Measurements from ENCODE around the gene CYBA.

- TF ChIP-seq, protein P1, sequence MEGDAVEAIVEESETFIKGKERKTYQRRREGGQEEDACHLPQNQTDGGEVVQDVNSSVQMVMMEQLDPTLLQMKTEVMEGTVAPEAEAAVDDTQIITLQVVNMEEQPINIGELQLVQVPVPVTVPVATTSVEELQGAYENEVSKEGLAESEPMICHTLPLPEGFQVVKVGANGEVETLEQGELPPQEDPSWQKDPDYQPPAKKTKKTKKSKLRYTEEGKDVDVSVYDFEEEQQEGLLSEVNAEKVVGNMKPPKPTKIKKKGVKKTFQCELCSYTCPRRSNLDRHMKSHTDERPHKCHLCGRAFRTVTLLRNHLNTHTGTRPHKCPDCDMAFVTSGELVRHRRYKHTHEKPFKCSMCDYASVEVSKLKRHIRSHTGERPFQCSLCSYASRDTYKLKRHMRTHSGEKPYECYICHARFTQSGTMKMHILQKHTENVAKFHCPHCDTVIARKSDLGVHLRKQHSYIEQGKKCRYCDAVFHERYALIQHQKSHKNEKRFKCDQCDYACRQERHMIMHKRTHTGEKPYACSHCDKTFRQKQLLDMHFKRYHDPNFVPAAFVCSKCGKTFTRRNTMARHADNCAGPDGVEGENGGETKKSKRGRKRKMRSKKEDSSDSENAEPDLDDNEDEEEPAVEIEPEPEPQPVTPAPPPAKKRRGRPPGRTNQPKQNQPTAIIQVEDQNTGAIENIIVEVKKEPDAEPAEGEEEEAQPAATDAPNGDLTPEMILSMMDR (IDR thresholded peaks at IDR 0.05; ENCODE audit: insufficient read depth, low read length): no peak
- TF ChIP-seq POLR2AphosphoS5 (IDR thresholded peaks at IDR 0.05; ENCODE audit: low read depth): no peak
- TF ChIP-seq REST (IDR thresholded peaks at IDR 0.05; ENCODE audit: insufficient replicate concordance, low read depth): no peak
Measured at GRCh38 chr16:88692861-88693260, 42.0 kb upstream of the CYBA start.

Data from HL-60 (cell line).